ENCODE measurements around the gene GMNN.

DNA sequence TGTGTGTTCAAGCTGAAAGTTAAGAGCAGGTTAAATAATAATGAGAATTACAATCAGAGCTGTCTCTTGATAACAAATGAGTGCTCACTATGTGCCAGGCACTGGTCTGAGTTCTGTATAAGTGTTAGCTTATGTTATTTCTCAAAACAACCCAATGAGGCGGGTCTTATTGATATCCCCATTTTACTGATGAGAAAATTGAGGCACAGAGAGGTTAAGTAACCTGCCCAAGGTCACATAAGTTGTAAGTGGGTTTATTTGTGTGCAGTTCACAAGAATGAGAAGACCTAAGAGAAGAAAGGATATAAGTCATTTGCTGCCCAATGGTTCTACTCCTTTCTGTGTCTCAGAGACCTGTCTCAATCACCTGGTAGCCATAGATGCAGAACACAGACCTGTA is 58.1 kb downstream of the GMNN start:
- TF ChIP-seq GATA3 (IDR thresholded peaks at IDR 0.05; ENCODE audit: low read depth, low read length) (no peak), GATA2 (IDR thresholded peaks at IDR 0.05; ENCODE audit: low read depth, low read length) (no peak)

Measured in SH-SY5Y (cell line).